Gastrocnemius medialis (tissue), 4 donors: ENCODE data around the gene MEGF11.

Source experiments
- POLR2A ChIP-seq, 2 donors: fragments of 450-650 bp; IDR thresholded peaks; one replicate each; pipeline ENCODE4 v1.6.1; 2017; ENCODE audit warnings: antibody characterized with exemption in 2 of 2, mild to moderate bottlenecking in 2 of 2, moderate library complexity in 2 of 2
- TF ChIP-seq, protein P1 (sequence below), 5 experiments: fragments of 450-650 bp in 3 of 5; fragments of 200-600 bp in 2 of 5; sonication (generic) in 2 of 5; IDR thresholded peaks in 4 of 5; conservative IDR thresholded peaks in 1 of 5; 1 replicate in 4 of 5; 2 replicates in 1 of 5; pipeline ENCODE4 v1.5.1; 2016 to 2019; ENCODE audit warnings: antibody characterized with exemption in 5 of 5, mild to moderate bottlenecking in 3 of 5, moderate library complexity in 3 of 5

DNA sequence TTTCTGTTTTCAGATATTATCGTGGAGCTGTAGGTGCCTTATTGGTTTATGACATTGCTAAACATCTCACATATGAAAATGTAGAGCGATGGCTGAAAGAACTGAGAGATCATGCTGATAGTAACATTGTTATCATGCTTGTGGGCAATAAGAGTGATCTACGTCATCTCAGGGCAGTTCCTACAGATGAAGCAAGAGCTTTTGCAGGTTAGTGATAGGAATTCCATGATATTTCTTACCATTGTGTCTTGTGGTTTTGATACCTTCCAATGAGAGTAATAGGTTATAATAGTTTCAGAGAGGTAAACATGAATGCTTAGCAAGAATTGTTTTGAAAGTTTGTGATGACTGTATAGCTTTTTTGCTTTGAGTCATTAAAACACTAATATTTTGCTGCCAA lies 375.8 kb downstream of the MEGF11 start:
- TF ChIP-seq, protein P1, sequence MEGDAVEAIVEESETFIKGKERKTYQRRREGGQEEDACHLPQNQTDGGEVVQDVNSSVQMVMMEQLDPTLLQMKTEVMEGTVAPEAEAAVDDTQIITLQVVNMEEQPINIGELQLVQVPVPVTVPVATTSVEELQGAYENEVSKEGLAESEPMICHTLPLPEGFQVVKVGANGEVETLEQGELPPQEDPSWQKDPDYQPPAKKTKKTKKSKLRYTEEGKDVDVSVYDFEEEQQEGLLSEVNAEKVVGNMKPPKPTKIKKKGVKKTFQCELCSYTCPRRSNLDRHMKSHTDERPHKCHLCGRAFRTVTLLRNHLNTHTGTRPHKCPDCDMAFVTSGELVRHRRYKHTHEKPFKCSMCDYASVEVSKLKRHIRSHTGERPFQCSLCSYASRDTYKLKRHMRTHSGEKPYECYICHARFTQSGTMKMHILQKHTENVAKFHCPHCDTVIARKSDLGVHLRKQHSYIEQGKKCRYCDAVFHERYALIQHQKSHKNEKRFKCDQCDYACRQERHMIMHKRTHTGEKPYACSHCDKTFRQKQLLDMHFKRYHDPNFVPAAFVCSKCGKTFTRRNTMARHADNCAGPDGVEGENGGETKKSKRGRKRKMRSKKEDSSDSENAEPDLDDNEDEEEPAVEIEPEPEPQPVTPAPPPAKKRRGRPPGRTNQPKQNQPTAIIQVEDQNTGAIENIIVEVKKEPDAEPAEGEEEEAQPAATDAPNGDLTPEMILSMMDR (IDR thresholded peaks at IDR 0.05 in 4 of 5, conservative IDR thresholded peaks at IDR 0.05 in 1 of 5) = no peak
- no peak for TF ChIP-seq POLR2A (IDR thresholded peaks at IDR 0.05)
